ENCODE results near the gene CTNNA2. TPM values are rescaled to one million over a fixed set of nuclear protein-coding genes. Genes with fewer than 3 reads are reported as not detected.

The CTNNA2 gene
- total RNA-seq, 2 donors from 2014 or later, result not detected

DNA sequence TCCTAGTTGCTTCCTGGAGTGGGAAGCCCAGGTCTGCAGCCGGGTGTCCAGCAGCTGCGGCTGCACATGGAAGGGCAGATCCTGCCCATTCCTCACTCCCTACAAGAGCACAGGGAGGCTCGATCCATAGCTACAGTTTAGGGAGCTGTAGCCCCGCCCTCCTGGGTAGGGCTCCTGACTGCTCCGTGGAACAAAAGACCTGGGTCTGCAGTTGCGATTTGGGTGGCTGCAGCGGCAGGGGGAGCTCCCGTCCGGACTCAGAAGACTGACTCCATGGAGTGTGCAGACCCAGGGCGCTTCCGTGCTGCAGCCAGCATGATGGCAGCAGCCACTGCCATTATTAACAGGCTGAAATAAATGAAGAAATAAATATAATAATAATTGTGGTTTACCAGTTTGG lies 157.3 kb downstream of the CTNNA2 start:
- DNase-seq (ENCODE audit: low spot score), result no peak
- H3K4me3 ChIP-seq, result no peak overlapping the region
- no peaks in the 10 kb centered on the region for H3K4me1 ChIP-seq
- TF ChIP-seq, protein P1, sequence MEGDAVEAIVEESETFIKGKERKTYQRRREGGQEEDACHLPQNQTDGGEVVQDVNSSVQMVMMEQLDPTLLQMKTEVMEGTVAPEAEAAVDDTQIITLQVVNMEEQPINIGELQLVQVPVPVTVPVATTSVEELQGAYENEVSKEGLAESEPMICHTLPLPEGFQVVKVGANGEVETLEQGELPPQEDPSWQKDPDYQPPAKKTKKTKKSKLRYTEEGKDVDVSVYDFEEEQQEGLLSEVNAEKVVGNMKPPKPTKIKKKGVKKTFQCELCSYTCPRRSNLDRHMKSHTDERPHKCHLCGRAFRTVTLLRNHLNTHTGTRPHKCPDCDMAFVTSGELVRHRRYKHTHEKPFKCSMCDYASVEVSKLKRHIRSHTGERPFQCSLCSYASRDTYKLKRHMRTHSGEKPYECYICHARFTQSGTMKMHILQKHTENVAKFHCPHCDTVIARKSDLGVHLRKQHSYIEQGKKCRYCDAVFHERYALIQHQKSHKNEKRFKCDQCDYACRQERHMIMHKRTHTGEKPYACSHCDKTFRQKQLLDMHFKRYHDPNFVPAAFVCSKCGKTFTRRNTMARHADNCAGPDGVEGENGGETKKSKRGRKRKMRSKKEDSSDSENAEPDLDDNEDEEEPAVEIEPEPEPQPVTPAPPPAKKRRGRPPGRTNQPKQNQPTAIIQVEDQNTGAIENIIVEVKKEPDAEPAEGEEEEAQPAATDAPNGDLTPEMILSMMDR (IDR thresholded peaks at IDR 0.05), result no peak
- H3K27me3 ChIP-seq, result no peaks in the 10 kb centered on the region
- H3K9me3 ChIP-seq, result no peaks in the 10 kb centered on the region
- H3K27ac ChIP-seq, result no peak overlapping the region
- H3K36me3 ChIP-seq, result no peaks in the 10 kb centered on the region

DNA sequence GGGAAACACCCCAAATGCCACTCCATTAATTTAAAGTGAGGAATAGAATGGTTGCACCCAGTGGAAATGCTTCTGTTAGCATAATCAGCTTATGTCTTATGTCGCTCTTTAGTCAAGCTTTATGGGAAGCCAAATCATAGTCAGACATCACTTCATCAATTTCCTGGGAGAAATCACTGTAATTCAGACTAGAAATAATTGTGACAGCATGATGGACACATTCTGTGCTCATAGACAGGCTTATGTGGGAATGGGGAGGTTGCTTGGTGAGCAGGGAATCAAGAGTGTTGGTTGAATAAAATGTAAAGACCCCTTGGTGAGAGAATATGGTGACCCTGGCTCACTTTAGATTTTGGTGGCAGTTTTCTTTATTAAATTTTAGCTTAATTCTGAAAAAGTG lies 174.0 kb downstream of the CTNNA2 start:
- DNase-seq (ENCODE audit: low spot score), result no peak
- no peak overlapping the region for H3K4me3 ChIP-seq
- peaks cover 0 to 4% of the 10 kb centered on the region in 2 donors for H3K9me3 ChIP-seq
- H3K4me1 ChIP-seq, result no peaks in the 10 kb centered on the region
- TF ChIP-seq, protein P1 (IDR thresholded peaks at IDR 0.05), result no peak
- no peak overlapping the region for H3K27ac ChIP-seq
- H3K36me3 ChIP-seq, result no peaks in the 10 kb centered on the region
- no peaks in the 10 kb centered on the region for H3K27me3 ChIP-seq

DNA sequence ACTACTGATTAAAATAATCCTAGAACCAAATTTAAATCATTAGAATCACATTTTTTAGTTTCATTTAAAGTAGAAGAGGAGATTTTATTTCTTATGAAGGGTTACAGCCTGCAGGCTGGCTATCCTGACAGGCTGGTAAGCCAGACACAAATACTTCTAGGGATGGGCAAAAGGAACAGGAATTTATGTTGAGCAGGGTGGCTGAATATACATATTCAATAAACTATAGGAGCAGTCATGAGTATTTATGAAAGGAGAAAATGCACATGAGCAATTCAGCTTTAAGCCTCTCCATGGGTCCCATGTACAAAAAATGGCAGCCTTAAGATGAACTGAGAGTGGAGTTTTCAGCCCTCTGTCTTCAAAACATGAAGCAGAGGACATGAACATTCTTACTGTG lies 182.4 kb downstream of the CTNNA2 start:
- TF ChIP-seq, protein P1 (IDR thresholded peaks at IDR 0.05), result no peak
- Histone ChIP-seq H3K4me3 (no peak overlapping the region), H3K4me1 (no peaks in the 10 kb centered on the region), H3K27me3 (no peaks in the 10 kb centered on the region), H3K9me3 (peaks cover 0 to 4% of the 10 kb centered on the region in 2 donors), H3K27ac (no peak overlapping the region), H3K36me3 (no peaks in the 10 kb centered on the region)
- no peak for DNase-seq (ENCODE audit: low spot score)

DNA sequence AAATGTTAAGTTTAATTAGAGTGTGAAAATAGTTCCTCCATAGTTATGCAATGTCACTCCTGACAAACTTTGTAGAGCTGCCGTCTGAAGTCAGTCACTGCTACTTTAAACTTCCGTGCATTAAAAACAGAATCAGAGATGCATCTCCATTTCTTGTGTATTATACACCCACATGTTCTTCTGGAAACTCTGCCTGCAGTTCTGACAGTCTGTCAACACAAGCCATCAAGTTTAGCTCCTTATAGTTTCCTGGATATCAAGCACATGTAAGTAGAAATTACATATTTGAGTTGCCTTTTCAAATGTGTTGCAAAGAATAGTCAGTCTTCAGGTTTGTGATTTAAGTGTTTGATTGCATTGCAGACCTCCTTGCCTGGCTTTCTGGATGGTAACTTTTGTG lies 184.3 kb downstream of the CTNNA2 start:
- no peaks in the 10 kb centered on the region for H3K4me1 ChIP-seq
- no peaks in the 10 kb centered on the region for H3K9me3 ChIP-seq
- no peaks in the 10 kb centered on the region for H3K36me3 ChIP-seq
- TF ChIP-seq, protein P1 (IDR thresholded peaks at IDR 0.05), result no peak
- H3K27ac ChIP-seq, result no peak overlapping the region
- H3K4me3 ChIP-seq, result no peak overlapping the region
- no peaks in the 10 kb centered on the region for H3K27me3 ChIP-seq
- no peak for DNase-seq (ENCODE audit: low spot score)

DNA sequence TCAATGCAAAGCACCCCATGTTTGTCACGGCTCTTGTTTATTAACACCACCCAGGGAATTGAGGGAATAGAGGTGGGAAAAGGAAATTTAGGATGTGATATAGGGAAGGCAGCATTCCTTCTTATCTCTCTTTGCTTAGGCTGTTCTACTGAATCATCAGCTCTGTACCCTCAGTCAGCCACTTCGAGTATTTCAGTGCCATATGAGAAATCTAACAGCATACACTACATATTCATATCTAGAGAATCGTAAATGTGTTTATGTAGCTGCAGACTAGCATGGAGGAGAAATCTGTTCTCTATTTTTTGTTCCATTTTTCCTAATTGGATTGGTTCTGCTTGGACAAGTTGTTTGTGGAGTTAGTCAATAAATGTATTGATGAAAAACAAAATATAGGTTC lies 187.8 kb downstream of the CTNNA2 start:
- Histone ChIP-seq H3K27me3 (no peaks in the 10 kb centered on the region), H3K9me3 (no peaks in the 10 kb centered on the region), H3K4me1 (no peaks in the 10 kb centered on the region), H3K36me3 (no peaks in the 10 kb centered on the region), H3K4me3 (no peak overlapping the region), H3K27ac (no peak overlapping the region)
- TF ChIP-seq, protein P1 (IDR thresholded peaks at IDR 0.05), result no peak
- no peak for DNase-seq (ENCODE audit: low spot score)

DNA sequence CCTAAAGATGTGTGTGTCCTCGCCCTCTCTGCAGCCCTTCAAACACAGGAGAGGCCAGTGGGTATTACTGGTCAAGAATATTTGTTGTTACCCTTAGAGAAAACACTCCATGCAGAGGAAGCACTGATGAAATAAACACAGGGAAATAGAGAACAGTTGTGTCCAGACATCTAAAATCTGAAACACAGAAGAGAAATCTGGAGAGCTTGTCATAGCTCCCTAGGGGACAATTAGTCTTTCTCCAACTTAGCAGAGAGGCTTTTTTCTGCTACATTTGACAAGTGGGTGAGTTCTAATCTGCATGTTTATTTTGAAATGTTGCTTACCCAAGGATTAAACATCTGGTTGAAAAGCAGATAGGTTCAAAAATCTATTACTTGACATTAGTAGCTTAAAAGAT lies 190.1 kb downstream of the CTNNA2 start:
- DNase-seq (ENCODE audit: low spot score), result no peak
- Histone ChIP-seq H3K27me3 (no peaks in the 10 kb centered on the region), H3K4me1 (no peaks in the 10 kb centered on the region), H3K36me3 (no peaks in the 10 kb centered on the region), H3K4me3 (no peak overlapping the region), H3K27ac (no peak overlapping the region), H3K9me3 (no peaks in the 10 kb centered on the region)
- TF ChIP-seq, protein P1 (IDR thresholded peaks at IDR 0.05), result no peak

Measured in right atrium auricular region (tissue), 2 donors.